Measurements from ENCODE around the gene GIT2. TPM values are rescaled to one million over a fixed set of nuclear protein-coding genes. Genes with fewer than 3 reads are reported as not detected.

The GIT2 gene
- total and polyA plus RNA-seq, 2 of the 13 experiments (the other 11 are each of a cell fraction or from before 2014, with no cell fraction given): 18.4 to 19.8 TPM

- TF ChIP-seq, protein P1, sequence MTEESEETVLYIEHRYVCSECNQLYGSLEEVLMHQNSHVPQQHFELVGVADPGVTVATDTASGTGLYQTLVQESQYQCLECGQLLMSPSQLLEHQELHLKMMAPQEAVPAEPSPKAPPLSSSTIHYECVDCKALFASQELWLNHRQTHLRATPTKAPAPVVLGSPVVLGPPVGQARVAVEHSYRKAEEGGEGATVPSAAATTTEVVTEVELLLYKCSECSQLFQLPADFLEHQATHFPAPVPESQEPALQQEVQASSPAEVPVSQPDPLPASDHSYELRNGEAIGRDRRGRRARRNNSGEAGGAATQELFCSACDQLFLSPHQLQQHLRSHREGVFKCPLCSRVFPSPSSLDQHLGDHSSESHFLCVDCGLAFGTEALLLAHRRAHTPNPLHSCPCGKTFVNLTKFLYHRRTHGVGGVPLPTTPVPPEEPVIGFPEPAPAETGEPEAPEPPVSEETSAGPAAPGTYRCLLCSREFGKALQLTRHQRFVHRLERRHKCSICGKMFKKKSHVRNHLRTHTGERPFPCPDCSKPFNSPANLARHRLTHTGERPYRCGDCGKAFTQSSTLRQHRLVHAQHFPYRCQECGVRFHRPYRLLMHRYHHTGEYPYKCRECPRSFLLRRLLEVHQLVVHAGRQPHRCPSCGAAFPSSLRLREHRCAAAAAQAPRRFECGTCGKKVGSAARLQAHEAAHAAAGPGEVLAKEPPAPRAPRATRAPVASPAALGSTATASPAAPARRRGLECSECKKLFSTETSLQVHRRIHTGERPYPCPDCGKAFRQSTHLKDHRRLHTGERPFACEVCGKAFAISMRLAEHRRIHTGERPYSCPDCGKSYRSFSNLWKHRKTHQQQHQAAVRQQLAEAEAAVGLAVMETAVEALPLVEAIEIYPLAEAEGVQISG (CRISPR knock-in tag; IDR thresholded peaks at IDR 0.05): peak; percentile 80
- TF ChIP-seq GABPB1 (CRISPR knock-in tag; IDR thresholded peaks at IDR 0.05): peak; percentile 24; the same call in 1 of the 2 replicates
- TF ChIP-seq NFKB2 (CRISPR knock-in tag; IDR thresholded peaks at IDR 0.05; ENCODE audit: borderline replicate concordance): peak; percentile 41; the same call in 1 of the 2 replicates
- peak; percentile 76 for TF ChIP-seq ZBTB33 (CRISPR knock-in tag; IDR thresholded peaks at IDR 0.05)
Measured at GRCh38 chr12:109910969-109911348, 85.2 kb downstream of the GIT2 start (continued).

DNA sequence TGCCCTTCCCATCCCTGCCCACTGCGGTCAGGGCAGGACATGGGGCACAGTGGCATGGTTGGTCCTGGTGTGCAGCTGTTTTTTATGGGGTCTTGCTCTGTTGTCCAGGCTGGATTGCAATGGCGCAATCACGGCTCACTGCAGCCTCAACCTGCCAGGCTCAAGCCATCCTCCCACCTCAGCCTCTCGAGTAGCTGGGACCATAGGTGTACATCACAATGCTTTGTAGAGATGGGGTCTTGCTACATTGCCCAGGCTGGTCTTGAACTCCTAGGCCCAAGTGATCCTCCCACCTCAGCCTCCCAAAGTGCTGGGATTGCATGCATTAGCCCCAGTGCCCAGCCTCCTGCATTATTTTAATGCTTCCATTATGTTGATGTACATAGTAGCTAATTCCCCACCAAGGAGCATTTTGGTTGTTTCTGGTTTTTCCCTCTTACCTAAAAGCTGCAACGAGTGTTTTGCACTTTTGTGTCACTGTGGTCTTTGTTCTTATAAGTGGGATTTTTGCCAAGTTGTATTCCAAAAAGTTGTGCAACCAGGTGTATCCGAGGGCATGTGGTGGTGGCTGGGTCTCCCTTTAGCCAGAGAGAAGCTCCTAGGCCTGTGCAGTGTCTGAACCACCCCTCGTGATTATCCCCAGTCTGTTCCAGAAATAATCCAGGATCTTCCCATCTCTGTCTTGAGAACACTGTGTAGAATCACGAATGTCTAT lies 85.8 kb downstream of the GIT2 start:
- TF ChIP-seq ZNF121 (CRISPR knock-in tag; IDR thresholded peaks at IDR 0.05) (peak; percentile 91; the same call in 1 of the 2 replicates), SNAI1 (CRISPR knock-in tag; IDR thresholded peaks at IDR 0.05; ENCODE audit: borderline replicate concordance) (no peak), CEBPB (IDR thresholded peaks at IDR 0.05; ENCODE audit: borderline replicate concordance, low read depth, low read length) (peak; percentile 45)
- ChIA-PET CTCF (ENCODE audit: low intra/inter-chr PET ratio, low total read pairs) (interaction anchor here (1.5 to 1.6 kb wide), 2 partner anchors 30 to 57 kb away, joined by 3 to 7 read pairs; partner anchors contain the start of gene GLTP), POLR2A (no interaction called here)
- Histone ChIP-seq H3K9me3 (ENCODE audit: low read length) (no peaks in the 10 kb centered on the region), H3K79me2 (ENCODE audit: insufficient read depth, low read length) (no peaks in the 10 kb centered on the region), H4K20me1 (ENCODE audit: insufficient read depth, low read length) (no peaks in the 10 kb centered on the region), H3K36me3 (replicated peaks in 1 of 2; ENCODE audit: control insufficient read depth in 1 of 2, insufficient read depth in 2 of 2, low read length in 2 of 2) (peaks cover 13 to 60% of the 10 kb centered on the region in 2 experiments; a peak in 4 of 5 replicates), H2AFZ (ENCODE audit: low read length) (no peak overlapping the region), H3K4me1 (ENCODE audit: insufficient read depth, low read length) (peaks cover 8% of the 10 kb centered on the region), H3K27me3 (ENCODE audit: control insufficient read depth in 1 of 2, insufficient read depth in 2 of 2, low read length in 2 of 2) (no peaks in the 10 kb centered on the region), H3K4me3 (replicated peaks in 1 of 3; ENCODE audit: insufficient read depth in 1 of 3, low read depth in 2 of 3, low read length in 3 of 3) (no peak overlapping the region), H3K4me2 (ENCODE audit: low read depth, low read length) (no peak overlapping the region), H3K9ac (ENCODE audit: insufficient read depth, low read depth, low read length) (no peak overlapping the region), H3K27ac (ENCODE audit: extremely low read length, insufficient read depth, low read length) (peak overlapping the region; percentile 11)
- BruUV-seq (replicated peaks): no TSS peak
- no peak for FAIRE-seq
- in situ Hi-C loops (cut with HindIII; ENCODE audit: extremely low pct_ligation_motif_present, low pct_unique_long_range_greater_than_20kb): no loop called here
- no peak for ATAC-seq
- intact Hi-C loops (cut with micrococcal nuclease; ENCODE audit: unreplicated experiment): no loop called here
- WGBS (ENCODE audit: low lambda C conversion rate): 73% methylated on average over 8 of the region's 8 CpGs
- no peak for DNase-seq (ENCODE audit: low spot score)

Measured in HepG2 (cell line).